HG03457 (cell line): ENCODE measurements around the gene DNM1.
"Not testable (repeated sequence)": the region's sequence is repeated elsewhere in the genome, so short reads cannot be mapped to it uniquely, and the experiment has no call there.

Experiments
- ATAC-seq: cut with Tn5 transposase; IDR thresholded peaks from one replicate; pipeline ENCODE4 v1.9.1; 2021; ENCODE audit warnings: moderate number of reproducible peaks; ENCODE audit not compliant: unreplicated experiment

The DNM1 gene

GRCh38 chr9:128175726-128176125 lies 27.5 kb upstream of the DNM1 start:
- ATAC-seq = no peak

GRCh38 chr9:128178806-128179431 lies 24.3 kb upstream of the DNM1 start:
- no peak for ATAC-seq

- ATAC-seq = no peak
Observed at GRCh38 chr9:128180001-128180400, 23.2 kb upstream of the DNM1 start.

- no peak for ATAC-seq
Observed at GRCh38 chr9:128180447-128180846, 22.7 kb upstream of the DNM1 start.

- ATAC-seq = not testable (repeated sequence)
Observed at GRCh38 chr9:128181480-128181879, 21.7 kb upstream of the DNM1 start.

GRCh38 chr9:128182893-128183588 lies 20.1 kb upstream of the DNM1 start:
- ATAC-seq = no peak

GRCh38 chr9:128185979-128186965 lies 16.9 kb upstream of the DNM1 start:
- ATAC-seq = no peak

- no peak for ATAC-seq
Observed at GRCh38 chr9:128187361-128187760, 15.8 kb upstream of the DNM1 start.

- ATAC-seq = no peak
Observed at GRCh38 chr9:128188209-128188608, 15.0 kb upstream of the DNM1 start.

GRCh38 chr9:128190013-128190412 lies 13.2 kb upstream of the DNM1 start:
- ATAC-seq = no peak

GRCh38 chr9:128190516-128191405 lies 12.4 kb upstream of the DNM1 start:
- no peak for ATAC-seq

GRCh38 chr9:128191406-128192046 lies 11.7 kb upstream of the DNM1 start, which contains the start of gene CIZ1:
CIZ1 (minus strand) TSS chr9:128191572; CDS start chr9:128190857, 715 bp downstream.
- ATAC-seq = no peak

GRCh38 chr9:128192601-128193371 lies 10.4 kb upstream of the DNM1 start:
- ATAC-seq = no peak

- no peak for ATAC-seq
Observed at GRCh38 chr9:128193469-128194096, 9.6 kb upstream of the DNM1 start.

GRCh38 chr9:128201441-128202369 lies 1.5 kb upstream of the DNM1 start:
- ATAC-seq = no peak

- no peak for ATAC-seq
Observed at GRCh38 chr9:128202648-128203023, 543 bp upstream of the DNM1 start.

GRCh38 chr9:128203707-128204551 lies 750 bp downstream of the DNM1 start:
- no peak for ATAC-seq
